ENCODE data around the gene MOB3B.
A peak's percentile ranks its signal among the peaks of the same experiment; 100 is the strongest.

MOB3B gene

GRCh38 chr9:27548055-27548741, 18.6 kb upstream of the MOB3B start:
- peaks cover 28% of the 10 kb centered on the region for H3K36me3 ChIP-seq

GRCh38 chr9:27545471-27545870, 15.9 kb upstream of the MOB3B start:
- H3K9me3 ChIP-seq (ENCODE audit: severe bottlenecking), result no peaks in the 10 kb centered on the region
- no peak for DNase-seq
- H3K27me3 ChIP-seq (ENCODE audit: insufficient read depth, low read depth, severe bottlenecking), result no peaks in the 10 kb centered on the region
- H3K36me3 ChIP-seq, result peaks cover 23% of the 10 kb centered on the region
- no peak overlapping the region for H3K4me3 ChIP-seq (ENCODE audit: low read depth, low read length)
- TF ChIP-seq CTCF (IDR thresholded peaks at IDR 0.05; ENCODE audit: low read depth, low read length), result no peak
- no peak overlapping the region for H3K27ac ChIP-seq

More at GRCh38 chr9:27548055-27548741, 18.6 kb upstream of the MOB3B start:
- H3K9me3 ChIP-seq (ENCODE audit: severe bottlenecking), result no peaks in the 10 kb centered on the region
- DNase-seq, result no peak
- peak; percentile 22; the same call in 1 of the 2 replicates for TF ChIP-seq CTCF (IDR thresholded peaks at IDR 0.05; ENCODE audit: low read depth, low read length)
- H3K4me3 ChIP-seq (ENCODE audit: low read depth, low read length), result no peak overlapping the region
- H3K27me3 ChIP-seq (ENCODE audit: insufficient read depth, low read depth, severe bottlenecking), result no peaks in the 10 kb centered on the region
- no peak overlapping the region for H3K27ac ChIP-seq

- Histone ChIP-seq H3K4me3 (ENCODE audit: low read depth, low read length) (no peak overlapping the region), H3K9me3 (ENCODE audit: severe bottlenecking) (no peaks in the 10 kb centered on the region), H3K27ac (no peak overlapping the region), H3K27me3 (ENCODE audit: insufficient read depth, low read depth, severe bottlenecking) (no peaks in the 10 kb centered on the region), H3K36me3 (peaks cover 14% of the 10 kb centered on the region)
- DNase-seq, result no peak
- TF ChIP-seq CTCF (IDR thresholded peaks at IDR 0.05; ENCODE audit: low read depth, low read length), result no peak
Measured at GRCh38 chr9:27542508-27542907, 12.9 kb upstream of the MOB3B start.

GRCh38 chr9:27541740-27542139, 12.1 kb upstream of the MOB3B start:
- Histone ChIP-seq H3K27ac (no peak overlapping the region), H3K36me3 (peaks cover 7% of the 10 kb centered on the region; the same call in 1 of the 2 replicates), H3K27me3 (ENCODE audit: insufficient read depth, low read depth, severe bottlenecking) (no peaks in the 10 kb centered on the region), H3K9me3 (ENCODE audit: severe bottlenecking) (no peaks in the 10 kb centered on the region), H3K4me3 (ENCODE audit: low read depth, low read length) (no peak overlapping the region)
- DNase-seq, result no peak
- TF ChIP-seq CTCF (IDR thresholded peaks at IDR 0.05; ENCODE audit: low read depth, low read length), result no peak

- Histone ChIP-seq H3K27me3 (ENCODE audit: insufficient read depth, low read depth, severe bottlenecking) (no peaks in the 10 kb centered on the region), H3K4me3 (ENCODE audit: low read depth, low read length) (no peak overlapping the region), H3K9me3 (ENCODE audit: severe bottlenecking) (no peaks in the 10 kb centered on the region), H3K27ac (no peak overlapping the region), H3K36me3 (peaks cover 4% of the 10 kb centered on the region; the same call in 1 of the 2 replicates)
- no peak for TF ChIP-seq CTCF (IDR thresholded peaks at IDR 0.05; ENCODE audit: low read depth, low read length)
- no peak for DNase-seq
Measured at GRCh38 chr9:27540502-27540901, 10.9 kb upstream of the MOB3B start.

Measured in WERI-Rb-1 (cell line).